WTC11 (cell line): ENCODE data around the gene STRN3. TPM values are rescaled to one million over a fixed set of nuclear protein-coding genes. Genes with fewer than 3 reads are reported as not detected.
"Not testable (repeated sequence)": the region's sequence is repeated elsewhere in the genome, so short reads cannot be mapped to it uniquely, and the experiment has no call there.

Experiments used
- ATAC-seq: fragments of 200-7000 bp; cut with Tn5 transposase; 2 replicates; pipeline ENCODE4 v1.10.0; 2021; ENCODE audit warnings: mild to moderate bottlenecking, moderate library complexity
- CTCF ChIA-PET: fragments of 300-600 bp; sonication (Branson Sonifier 250); formaldehyde crosslinking; loops from one replicate; lab custom pipeline; 2021; ENCODE audit warnings: antibody characterized with exemption; lab: Charles Lee
- POLR2A ChIA-PET: fragments of 350-600 bp; sonication (Branson Sonifier 250); formaldehyde crosslinking; loops from one replicate; lab custom pipeline; 2021; ENCODE audit warnings: antibody characterized with exemption; lab: Charles Lee
- DNase-seq: peaks from one replicate; pipeline ENCODE4 v3.0.0; 2021; ENCODE audit warnings: low spot score
- H3K27ac Mint-ChIP-seq: 2 replicates; pipeline ENCODE4 v1.8.0; 2021; ENCODE audit warnings: mixed read lengths
- H3K27me3 Mint-ChIP-seq: 2 replicates; pipeline ENCODE4 v1.8.0; 2021; ENCODE audit warnings: low read depth, mild to moderate bottlenecking, moderate library complexity, mixed read lengths
- H3K36me3 Mint-ChIP-seq: 2 replicates; pipeline ENCODE4 v1.8.0; 2021; ENCODE audit warnings: mixed read lengths
- H3K4me1 Mint-ChIP-seq: 2 replicates; pipeline ENCODE4 v1.8.0; 2022; ENCODE audit warnings: mixed read lengths
- H3K4me3 Mint-ChIP-seq: 2 replicates; pipeline ENCODE4 v1.8.0; 2021; ENCODE audit warnings: mild to moderate bottlenecking, moderate library complexity, mixed read lengths
- H3K9me3 Mint-ChIP-seq: 2 replicates; pipeline ENCODE4 v1.8.0; 2021; ENCODE audit warnings: mixed read lengths
- ELF4 ChIP-seq: sonication (generic); formaldehyde crosslinking; IDR thresholded peaks from 2 replicates; pipeline ENCODE4 v1.8.1; 2022; ENCODE audit warnings: low read depth, mild to moderate bottlenecking, moderate library complexity, missing genetic modification reagents
- EMX1 ChIP-seq: fragments of 250-450 bp; sonication (Bioruptor Pico); IDR thresholded peaks from 2 replicates; pipeline ENCODE4 v1.8.0; 2021; ENCODE audit warnings: mild to moderate bottlenecking
- HMGA2 ChIP-seq: fragments of 250-450 bp; sonication (Bioruptor Pico); IDR thresholded peaks from 2 replicates; pipeline ENCODE4 v1.4.0; 2021; ENCODE audit warnings: mild to moderate bottlenecking, moderate library complexity
- IRF2 ChIP-seq: sonication (generic); formaldehyde crosslinking; IDR thresholded peaks from 2 replicates; pipeline ENCODE4 v1.8.0; 2022; ENCODE audit warnings: low read depth, missing genetic modification reagents, borderline replicate concordance
- JAZF1 ChIP-seq: fragments of 250-450 bp; sonication (Bioruptor Pico); IDR thresholded peaks from 2 replicates; pipeline ENCODE4 v1.9.0; 2021; ENCODE audit warnings: moderate library complexity, mild to moderate bottlenecking, inconsistent platforms
- KAT7 ChIP-seq: sonication (generic); formaldehyde crosslinking; IDR thresholded peaks from 2 replicates; pipeline ENCODE4 v1.8.1; 2023; ENCODE audit warnings: missing genetic modification reagents, mild to moderate bottlenecking, borderline replicate concordance
- NFATC4 ChIP-seq: fragments of 250-450 bp; sonication (Bioruptor Pico); IDR thresholded peaks from 2 replicates; pipeline ENCODE4 v1.9.0; 2021; ENCODE audit warnings: mild to moderate bottlenecking
- NR2C2 ChIP-seq: sonication (generic); formaldehyde crosslinking; IDR thresholded peaks from 2 replicates; pipeline ENCODE4 v1.8.0; 2022; ENCODE audit warnings: mild to moderate bottlenecking, missing genetic modification reagents
- RELA ChIP-seq: sonication (generic); formaldehyde crosslinking; IDR thresholded peaks from 2 replicates; pipeline ENCODE4 v1.8.1; 2022; ENCODE audit warnings: missing genetic modification reagents, mild to moderate bottlenecking, borderline replicate concordance
- ZBTB21 ChIP-seq: sonication (generic); formaldehyde crosslinking; IDR thresholded peaks from 2 replicates; pipeline ENCODE4 v1.8.1; 2023; ENCODE audit warnings: mild to moderate bottlenecking, missing genetic modification reagents, borderline replicate concordance
- ZNF396 ChIP-seq: fragments of 250-450 bp; sonication (Bioruptor Pico); IDR thresholded peaks from 2 replicates; pipeline ENCODE4 v1.8.0; 2021; ENCODE audit warnings: mild to moderate bottlenecking, moderate library complexity, borderline replicate concordance
- ZNF416 ChIP-seq: fragments of 250-450 bp; sonication (Bioruptor Pico); IDR thresholded peaks from 2 replicates; pipeline ENCODE4 v1.9.0; 2021; ENCODE audit warnings: mild to moderate bottlenecking, inconsistent platforms
- total RNA-seq: library from RNA; stranded (reverse); gene quantifications from 3 replicates; pipeline ENCODE4 v1.2.3, GENCODE V29; 2021
- TF ChIP-seq, protein P1 (sequence below): sonication (generic); formaldehyde crosslinking; IDR thresholded peaks from 2 replicates; pipeline ENCODE4 v1.8.1; 2022; ENCODE audit warnings: mild to moderate bottlenecking, moderate library complexity, missing genetic modification reagents
- TF ChIP-seq, protein P2 (sequence below): fragments of 250-450 bp; sonication (Bioruptor Pico); IDR thresholded peaks from 2 replicates; pipeline ENCODE4 v1.9.0; 2021; ENCODE audit warnings: moderate library complexity, mild to moderate bottlenecking, inconsistent platforms, borderline replicate concordance
- TF ChIP-seq, protein P3 (sequence below): sonication (generic); formaldehyde crosslinking; IDR thresholded peaks from 2 replicates; pipeline ENCODE4 v1.8.0; 2023; ENCODE audit warnings: missing genetic modification reagents, mild to moderate bottlenecking, borderline replicate concordance
- TF ChIP-seq, protein P4 (sequence below): fragments of 200-600 bp; IDR thresholded peaks from 2 replicates; pipeline ENCODE4 v1.8.0; 2022; ENCODE audit warnings: antibody characterized with exemption
- TF ChIP-seq, protein P5 (sequence below): sonication (generic); formaldehyde crosslinking; IDR thresholded peaks from 2 replicates; pipeline ENCODE4 v1.8.1; 2022; ENCODE audit warnings: low read depth, mild to moderate bottlenecking, moderate library complexity, missing genetic modification reagents, borderline replicate concordance
- TF ChIP-seq, protein P6 (sequence below): sonication (generic); formaldehyde crosslinking; IDR thresholded peaks from 2 replicates; pipeline ENCODE4 v1.8.1; 2023; ENCODE audit warnings: mild to moderate bottlenecking, moderate library complexity, missing genetic modification reagents
- TF ChIP-seq, protein P7 (sequence below): sonication (generic); formaldehyde crosslinking; IDR thresholded peaks from 2 replicates; pipeline ENCODE4 v1.8.1; 2023; ENCODE audit warnings: mild to moderate bottlenecking, missing genetic modification reagents, moderate library complexity

Gene STRN3
- total RNA-seq, 1 experiment from 2014 or later = 37.1 TPM

DNA sequence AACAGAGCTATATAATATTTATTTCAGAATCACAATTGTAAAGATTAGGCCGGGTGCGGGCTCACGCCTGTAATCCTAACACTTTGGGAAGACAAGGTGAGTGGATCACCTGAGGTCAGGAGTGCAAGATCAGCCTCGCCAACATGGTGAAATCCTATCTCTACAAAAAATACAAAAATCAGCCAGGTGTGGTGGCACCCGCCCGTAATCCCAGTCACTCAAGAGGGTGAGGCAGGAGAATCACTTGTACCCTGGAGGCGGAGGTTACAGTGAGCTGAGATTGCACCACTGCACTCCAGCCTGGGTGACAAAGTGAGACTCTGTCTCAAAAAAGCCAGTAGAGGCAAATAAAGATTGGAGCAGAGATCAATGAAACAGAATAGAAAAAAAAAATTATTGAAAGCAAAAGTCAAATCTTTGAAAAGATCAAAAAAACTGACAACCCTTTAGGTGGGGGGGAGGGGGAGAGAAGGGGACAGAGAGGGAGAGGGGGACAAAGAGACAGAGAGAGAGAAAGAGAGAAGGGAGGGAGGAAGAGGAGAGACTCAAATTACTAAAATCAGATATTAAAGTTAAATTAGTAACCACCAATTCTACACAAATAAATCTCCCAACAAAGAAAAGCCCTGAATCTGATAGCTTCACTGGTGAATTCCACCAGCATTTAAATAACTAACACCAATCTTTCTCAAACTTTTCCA lies 53.1 kb downstream of the STRN3 start (continued):
- TF ChIP-seq, protein P1, sequence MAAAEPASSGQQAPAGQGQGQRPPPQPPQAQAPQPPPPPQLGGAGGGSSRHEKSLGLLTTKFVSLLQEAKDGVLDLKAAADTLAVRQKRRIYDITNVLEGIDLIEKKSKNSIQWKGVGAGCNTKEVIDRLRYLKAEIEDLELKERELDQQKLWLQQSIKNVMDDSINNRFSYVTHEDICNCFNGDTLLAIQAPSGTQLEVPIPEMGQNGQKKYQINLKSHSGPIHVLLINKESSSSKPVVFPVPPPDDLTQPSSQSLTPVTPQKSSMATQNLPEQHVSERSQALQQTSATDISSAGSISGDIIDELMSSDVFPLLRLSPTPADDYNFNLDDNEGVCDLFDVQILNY (CRISPR knock-in tag) = no peak
- TF ChIP-seq ZNF396 (CRISPR knock-in tag) (no peak), IRF2 (CRISPR knock-in tag) (no peak)
- TF ChIP-seq, protein P2, sequence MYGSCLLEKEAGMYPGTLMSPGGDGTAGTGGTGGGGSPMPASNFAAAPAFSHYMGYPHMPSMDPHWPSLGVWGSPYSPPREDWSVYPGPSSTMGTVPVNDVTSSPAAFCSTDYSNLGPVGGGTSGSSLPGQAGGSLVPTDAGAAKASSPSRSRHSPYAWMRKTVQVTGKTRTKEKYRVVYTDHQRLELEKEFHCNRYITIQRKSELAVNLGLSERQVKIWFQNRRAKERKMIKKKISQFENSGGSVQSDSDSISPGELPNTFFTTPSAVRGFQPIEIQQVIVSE (CRISPR knock-in tag) = no peak
- TF ChIP-seq, protein P3, sequence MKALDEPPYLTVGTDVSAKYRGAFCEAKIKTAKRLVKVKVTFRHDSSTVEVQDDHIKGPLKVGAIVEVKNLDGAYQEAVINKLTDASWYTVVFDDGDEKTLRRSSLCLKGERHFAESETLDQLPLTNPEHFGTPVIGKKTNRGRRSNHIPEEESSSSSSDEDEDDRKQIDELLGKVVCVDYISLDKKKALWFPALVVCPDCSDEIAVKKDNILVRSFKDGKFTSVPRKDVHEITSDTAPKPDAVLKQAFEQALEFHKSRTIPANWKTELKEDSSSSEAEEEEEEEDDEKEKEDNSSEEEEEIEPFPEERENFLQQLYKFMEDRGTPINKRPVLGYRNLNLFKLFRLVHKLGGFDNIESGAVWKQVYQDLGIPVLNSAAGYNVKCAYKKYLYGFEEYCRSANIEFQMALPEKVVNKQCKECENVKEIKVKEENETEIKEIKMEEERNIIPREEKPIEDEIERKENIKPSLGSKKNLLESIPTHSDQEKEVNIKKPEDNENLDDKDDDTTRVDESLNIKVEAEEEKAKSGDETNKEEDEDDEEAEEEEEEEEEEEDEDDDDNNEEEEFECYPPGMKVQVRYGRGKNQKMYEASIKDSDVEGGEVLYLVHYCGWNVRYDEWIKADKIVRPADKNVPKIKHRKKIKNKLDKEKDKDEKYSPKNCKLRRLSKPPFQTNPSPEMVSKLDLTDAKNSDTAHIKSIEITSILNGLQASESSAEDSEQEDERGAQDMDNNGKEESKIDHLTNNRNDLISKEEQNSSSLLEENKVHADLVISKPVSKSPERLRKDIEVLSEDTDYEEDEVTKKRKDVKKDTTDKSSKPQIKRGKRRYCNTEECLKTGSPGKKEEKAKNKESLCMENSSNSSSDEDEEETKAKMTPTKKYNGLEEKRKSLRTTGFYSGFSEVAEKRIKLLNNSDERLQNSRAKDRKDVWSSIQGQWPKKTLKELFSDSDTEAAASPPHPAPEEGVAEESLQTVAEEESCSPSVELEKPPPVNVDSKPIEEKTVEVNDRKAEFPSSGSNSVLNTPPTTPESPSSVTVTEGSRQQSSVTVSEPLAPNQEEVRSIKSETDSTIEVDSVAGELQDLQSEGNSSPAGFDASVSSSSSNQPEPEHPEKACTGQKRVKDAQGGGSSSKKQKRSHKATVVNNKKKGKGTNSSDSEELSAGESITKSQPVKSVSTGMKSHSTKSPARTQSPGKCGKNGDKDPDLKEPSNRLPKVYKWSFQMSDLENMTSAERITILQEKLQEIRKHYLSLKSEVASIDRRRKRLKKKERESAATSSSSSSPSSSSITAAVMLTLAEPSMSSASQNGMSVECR (CRISPR knock-in tag) = no peak

DNA sequence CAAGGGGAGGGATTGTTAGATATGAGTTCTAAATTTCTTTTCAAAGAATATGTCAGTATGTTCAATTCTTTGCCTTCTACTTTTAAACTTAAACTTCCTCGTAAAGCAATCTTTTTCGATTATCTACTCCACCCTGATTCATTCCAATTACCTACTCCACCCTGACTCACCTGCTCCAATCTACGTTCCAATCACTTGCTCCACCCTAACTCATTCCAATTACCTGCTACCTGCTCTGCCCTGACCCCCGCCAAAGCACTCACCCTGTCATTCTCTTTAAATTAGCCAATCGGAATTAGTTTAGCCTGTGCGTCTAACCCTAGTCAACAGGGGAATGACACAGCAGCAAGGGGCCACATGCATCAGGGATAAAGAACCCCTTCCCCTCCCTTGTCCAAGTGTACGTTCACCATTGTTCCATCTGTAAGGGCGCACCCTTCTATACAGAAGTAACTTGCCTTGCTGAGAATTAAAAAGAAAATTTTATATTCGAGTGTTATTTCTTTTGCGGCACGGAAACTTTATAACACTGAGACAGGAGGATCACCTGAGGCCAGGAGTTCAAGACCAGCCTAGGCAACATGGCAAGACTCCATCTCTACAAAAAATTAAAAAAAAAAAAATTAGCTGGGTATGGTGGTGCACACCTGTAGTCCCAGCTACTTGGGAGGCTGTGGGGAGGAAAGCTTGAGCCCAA lies 54.0 kb downstream of the STRN3 start:
- peak overlapping the region; percentile 4 for H3K27ac Mint-ChIP-seq
- peaks cover 36% of the 10 kb centered on the region for H3K4me1 Mint-ChIP-seq
- H3K9me3 Mint-ChIP-seq, DNase-seq, CTCF ChIA-PET, ATAC-seq, H3K4me3 Mint-ChIP-seq, POLR2A ChIA-PET, H3K36me3 Mint-ChIP-seq, H3K27me3 Mint-ChIP-seq: not testable (repeated sequence)

DNA sequence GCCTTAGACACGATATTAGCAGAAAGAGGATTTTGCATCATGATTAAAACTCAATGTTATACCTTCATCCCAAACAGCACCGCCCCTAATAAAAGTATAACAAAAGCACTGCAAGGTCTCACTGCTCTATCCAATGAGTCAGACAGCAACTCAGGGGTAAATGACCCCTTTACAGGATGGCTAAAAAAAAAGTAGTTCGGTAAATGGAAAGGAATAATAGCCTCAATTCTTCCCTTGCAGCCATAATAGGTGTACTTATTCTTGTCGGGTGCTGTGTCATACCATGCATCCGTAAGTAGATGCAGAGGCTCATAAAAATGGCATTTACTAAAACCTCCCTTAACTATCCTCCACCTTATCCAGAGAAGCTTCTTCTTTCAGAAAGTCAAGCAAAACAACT lies 54.6 kb downstream of the STRN3 start:
- ATAC-seq (no peak), DNase-seq (no peak)
- Mint-ChIP-seq H3K4me1 (peaks cover 36% of the 10 kb centered on the region), H3K27ac (no peak overlapping the region), H3K9me3 (peaks cover 9% of the 10 kb centered on the region), H3K27me3 (no peaks in the 10 kb centered on the region), H3K36me3 (peaks cover 13% of the 10 kb centered on the region), H3K4me3 (no peak overlapping the region)
- CTCF ChIA-PET = no interaction called here
- POLR2A ChIA-PET = no interaction called here
- TF ChIP-seq ZBTB21 (CRISPR knock-in tag) (no peak), NR2C2 (no peak), HMGA2 (no peak), RELA (CRISPR knock-in tag) (no peak), KAT7 (no peak), EMX1 (CRISPR knock-in tag) (no peak), ELF4 (CRISPR knock-in tag) (no peak), ZNF416 (CRISPR knock-in tag) (no peak), JAZF1 (no peak), NFATC4 (no peak)
- TF ChIP-seq, protein P4, sequence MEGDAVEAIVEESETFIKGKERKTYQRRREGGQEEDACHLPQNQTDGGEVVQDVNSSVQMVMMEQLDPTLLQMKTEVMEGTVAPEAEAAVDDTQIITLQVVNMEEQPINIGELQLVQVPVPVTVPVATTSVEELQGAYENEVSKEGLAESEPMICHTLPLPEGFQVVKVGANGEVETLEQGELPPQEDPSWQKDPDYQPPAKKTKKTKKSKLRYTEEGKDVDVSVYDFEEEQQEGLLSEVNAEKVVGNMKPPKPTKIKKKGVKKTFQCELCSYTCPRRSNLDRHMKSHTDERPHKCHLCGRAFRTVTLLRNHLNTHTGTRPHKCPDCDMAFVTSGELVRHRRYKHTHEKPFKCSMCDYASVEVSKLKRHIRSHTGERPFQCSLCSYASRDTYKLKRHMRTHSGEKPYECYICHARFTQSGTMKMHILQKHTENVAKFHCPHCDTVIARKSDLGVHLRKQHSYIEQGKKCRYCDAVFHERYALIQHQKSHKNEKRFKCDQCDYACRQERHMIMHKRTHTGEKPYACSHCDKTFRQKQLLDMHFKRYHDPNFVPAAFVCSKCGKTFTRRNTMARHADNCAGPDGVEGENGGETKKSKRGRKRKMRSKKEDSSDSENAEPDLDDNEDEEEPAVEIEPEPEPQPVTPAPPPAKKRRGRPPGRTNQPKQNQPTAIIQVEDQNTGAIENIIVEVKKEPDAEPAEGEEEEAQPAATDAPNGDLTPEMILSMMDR = no peak
- TF ChIP-seq, protein P5, sequence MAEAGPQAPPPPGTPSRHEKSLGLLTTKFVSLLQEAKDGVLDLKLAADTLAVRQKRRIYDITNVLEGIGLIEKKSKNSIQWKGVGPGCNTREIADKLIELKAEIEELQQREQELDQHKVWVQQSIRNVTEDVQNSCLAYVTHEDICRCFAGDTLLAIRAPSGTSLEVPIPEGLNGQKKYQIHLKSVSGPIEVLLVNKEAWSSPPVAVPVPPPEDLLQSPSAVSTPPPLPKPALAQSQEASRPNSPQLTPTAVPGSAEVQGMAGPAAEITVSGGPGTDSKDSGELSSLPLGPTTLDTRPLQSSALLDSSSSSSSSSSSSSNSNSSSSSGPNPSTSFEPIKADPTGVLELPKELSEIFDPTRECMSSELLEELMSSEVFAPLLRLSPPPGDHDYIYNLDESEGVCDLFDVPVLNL (CRISPR knock-in tag) = no peak
- TF ChIP-seq, protein P6, sequence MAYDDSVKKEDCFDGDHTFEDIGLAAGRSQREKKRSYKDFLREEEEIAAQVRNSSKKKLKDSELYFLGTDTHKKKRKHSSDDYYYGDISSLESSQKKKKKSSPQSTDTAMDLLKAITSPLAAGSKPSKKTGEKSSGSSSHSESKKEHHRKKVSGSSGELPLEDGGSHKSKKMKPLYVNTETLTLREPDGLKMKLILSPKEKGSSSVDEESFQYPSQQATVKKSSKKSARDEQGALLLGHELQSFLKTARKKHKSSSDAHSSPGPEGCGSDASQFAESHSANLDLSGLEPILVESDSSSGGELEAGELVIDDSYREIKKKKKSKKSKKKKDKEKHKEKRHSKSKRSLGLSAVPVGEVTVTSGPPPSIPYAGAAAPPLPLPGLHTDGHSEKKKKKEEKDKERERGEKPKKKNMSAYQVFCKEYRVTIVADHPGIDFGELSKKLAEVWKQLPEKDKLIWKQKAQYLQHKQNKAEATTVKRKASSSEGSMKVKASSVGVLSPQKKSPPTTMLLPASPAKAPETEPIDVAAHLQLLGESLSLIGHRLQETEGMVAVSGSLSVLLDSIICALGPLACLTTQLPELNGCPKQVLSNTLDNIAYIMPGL (CRISPR knock-in tag) = no peak
- TF ChIP-seq, protein P7, sequence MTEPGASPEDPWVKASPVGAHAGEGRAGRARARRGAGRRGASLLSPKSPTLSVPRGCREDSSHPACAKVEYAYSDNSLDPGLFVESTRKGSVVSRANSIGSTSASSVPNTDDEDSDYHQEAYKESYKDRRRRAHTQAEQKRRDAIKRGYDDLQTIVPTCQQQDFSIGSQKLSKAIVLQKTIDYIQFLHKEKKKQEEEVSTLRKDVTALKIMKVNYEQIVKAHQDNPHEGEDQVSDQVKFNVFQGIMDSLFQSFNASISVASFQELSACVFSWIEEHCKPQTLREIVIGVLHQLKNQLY (CRISPR knock-in tag) = no peak
